Measurements from ENCODE around the gene ZFPM1.

The ZFPM1 gene

DNA sequence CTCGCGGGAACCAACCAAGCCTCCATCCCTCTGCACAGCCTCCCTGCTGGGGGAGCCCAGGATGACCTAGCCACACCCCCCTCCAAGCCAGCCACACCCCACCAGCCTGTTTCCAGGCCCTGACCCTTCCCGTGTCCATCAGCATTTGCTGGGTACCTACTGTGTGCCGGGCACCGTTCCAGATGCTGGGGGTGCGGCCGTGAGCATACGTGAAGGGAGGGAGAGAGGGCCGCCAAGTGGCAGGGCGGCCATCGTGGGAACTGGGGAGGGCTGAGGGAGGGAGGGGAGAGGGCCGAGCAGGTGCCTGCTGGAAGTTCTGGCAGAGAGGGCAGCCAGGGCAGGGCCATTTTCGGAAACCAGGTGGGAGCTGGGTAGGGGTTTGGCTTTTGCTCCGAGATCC lies 23.1 kb downstream of the ZFPM1 start:
- H3K4me3 ChIP-seq (ENCODE audit: low read depth, low read length), result no peak overlapping the region
- TF ChIP-seq, protein P1, sequence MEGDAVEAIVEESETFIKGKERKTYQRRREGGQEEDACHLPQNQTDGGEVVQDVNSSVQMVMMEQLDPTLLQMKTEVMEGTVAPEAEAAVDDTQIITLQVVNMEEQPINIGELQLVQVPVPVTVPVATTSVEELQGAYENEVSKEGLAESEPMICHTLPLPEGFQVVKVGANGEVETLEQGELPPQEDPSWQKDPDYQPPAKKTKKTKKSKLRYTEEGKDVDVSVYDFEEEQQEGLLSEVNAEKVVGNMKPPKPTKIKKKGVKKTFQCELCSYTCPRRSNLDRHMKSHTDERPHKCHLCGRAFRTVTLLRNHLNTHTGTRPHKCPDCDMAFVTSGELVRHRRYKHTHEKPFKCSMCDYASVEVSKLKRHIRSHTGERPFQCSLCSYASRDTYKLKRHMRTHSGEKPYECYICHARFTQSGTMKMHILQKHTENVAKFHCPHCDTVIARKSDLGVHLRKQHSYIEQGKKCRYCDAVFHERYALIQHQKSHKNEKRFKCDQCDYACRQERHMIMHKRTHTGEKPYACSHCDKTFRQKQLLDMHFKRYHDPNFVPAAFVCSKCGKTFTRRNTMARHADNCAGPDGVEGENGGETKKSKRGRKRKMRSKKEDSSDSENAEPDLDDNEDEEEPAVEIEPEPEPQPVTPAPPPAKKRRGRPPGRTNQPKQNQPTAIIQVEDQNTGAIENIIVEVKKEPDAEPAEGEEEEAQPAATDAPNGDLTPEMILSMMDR (IDR thresholded peaks at IDR 0.05; ENCODE audit: control insufficient read depth, extremely low read depth, insufficient read depth), result no peak

GRCh38 chr16:88476817-88477397 lies 23.8 kb downstream of the ZFPM1 start:
- TF ChIP-seq, protein P1 (IDR thresholded peaks at IDR 0.05; ENCODE audit: control insufficient read depth, extremely low read depth, insufficient read depth), result no peak
- DNase-seq (ENCODE audit: low read depth), result no peak

More for the DNA sequence above, 23.1 kb downstream of the ZFPM1 start:
- DNase-seq (ENCODE audit: low read depth), result no peak

GRCh38 chr16:88477631-88478519 lies 24.8 kb downstream of the ZFPM1 start:
- TF ChIP-seq, protein P1 (IDR thresholded peaks at IDR 0.05; ENCODE audit: control insufficient read depth, extremely low read depth, insufficient read depth), result no peak
- H3K4me3 ChIP-seq (ENCODE audit: low read depth, low read length), result no peak overlapping the region
- no peak for DNase-seq (ENCODE audit: low read depth)

More at GRCh38 chr16:88476817-88477397, 23.8 kb downstream of the ZFPM1 start:
- H3K4me3 ChIP-seq (ENCODE audit: low read depth, low read length), result no peak overlapping the region

DNA sequence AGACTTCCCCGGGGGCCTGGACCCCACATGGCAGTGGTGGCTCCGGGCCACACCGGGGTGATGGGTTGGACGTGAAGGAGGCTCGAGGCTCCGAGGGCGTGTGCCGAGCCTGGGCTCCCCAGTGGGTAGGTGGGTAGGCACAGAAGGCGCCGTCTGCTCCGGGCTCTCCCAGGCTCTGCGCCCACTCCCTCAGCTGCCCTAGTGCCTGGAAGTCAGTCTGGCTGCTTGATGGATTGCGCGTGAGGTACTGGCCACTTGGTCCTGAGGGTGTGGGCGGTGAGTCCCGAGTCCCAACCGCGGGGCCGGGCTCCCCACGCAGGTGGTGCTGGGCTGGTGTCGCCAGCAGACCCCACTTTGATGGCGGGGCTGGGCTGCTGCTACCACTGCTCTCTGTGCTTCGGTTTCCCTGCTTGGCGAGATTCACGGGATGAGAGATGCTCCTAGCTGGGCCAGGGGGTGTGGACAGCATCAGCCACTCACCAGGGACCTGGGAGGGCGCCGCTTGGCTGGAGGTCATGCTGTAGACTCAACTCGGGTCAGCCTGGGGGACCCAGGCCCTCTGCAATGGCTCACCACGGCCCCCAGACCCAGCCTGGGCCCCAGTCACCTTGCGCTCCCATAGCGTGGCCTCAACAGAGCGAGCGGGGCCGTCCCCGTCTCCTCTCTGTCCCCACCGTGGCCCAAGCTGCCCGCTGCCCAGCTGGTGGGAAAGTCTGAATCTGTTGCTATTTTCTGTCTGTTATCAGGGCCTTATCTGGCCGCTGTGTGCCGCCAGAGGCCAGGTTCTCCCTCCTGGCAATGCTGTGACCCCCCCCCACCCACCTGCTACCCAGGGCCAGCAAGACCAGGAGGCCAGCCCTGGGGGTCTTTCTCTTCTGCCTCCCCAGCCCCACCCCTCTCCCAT lies 26.1 kb downstream of the ZFPM1 start:
- H3K4me3 ChIP-seq (ENCODE audit: low read depth, low read length), result no peak overlapping the region
- TF ChIP-seq, protein P1 (IDR thresholded peaks at IDR 0.05; ENCODE audit: control insufficient read depth, extremely low read depth, insufficient read depth), result no peak
- DNase-seq (ENCODE audit: low read depth), result no peak

DNA sequence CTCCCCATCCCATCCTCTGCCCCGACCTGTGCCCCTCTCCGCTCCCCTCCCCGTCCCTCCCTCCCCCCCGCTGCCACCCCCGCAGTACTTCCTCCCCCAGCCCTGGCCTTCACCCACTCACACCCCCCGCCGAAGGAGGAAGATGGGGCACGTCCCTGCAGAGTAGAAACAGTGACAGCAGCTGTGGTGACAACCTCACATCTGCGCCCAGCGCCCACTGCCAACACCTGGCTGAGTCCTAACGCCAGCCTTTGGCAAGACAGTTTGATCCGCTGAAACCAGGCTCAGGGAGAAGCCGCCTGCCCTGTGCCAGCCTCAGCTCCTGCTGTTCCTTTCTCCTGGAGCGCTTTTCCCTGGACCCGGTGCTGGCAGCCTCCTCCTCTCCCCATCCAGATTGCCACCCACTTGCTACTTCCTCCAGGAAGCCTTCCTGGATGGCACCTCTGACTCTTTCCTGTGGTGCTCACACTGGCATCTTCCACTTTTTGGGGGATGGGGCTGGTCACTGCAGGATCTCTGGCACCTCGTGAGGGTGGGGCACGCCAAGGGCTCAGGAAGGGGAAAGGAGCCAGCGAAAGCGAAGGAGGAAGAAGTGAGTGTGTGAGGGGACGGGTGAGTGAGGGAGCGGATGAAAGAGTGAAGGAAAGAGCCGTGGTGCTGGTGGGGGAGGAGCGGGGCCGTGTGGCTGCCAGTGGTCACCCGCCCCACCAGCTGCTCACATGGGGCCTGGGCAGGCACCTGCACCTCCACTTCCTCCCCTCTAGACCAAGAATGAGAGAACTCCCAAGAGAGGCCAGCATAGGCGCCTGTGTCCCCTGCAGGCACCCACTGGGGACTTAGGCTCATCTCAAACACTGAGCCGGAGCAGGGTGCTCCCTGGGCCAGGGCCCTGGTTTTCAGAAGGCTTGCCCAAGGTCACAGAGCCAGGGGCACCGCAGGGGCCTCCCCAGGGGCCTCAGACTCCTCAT lies 27.0 kb downstream of the ZFPM1 start:
- TF ChIP-seq, protein P1 (IDR thresholded peaks at IDR 0.05; ENCODE audit: control insufficient read depth, extremely low read depth, insufficient read depth), result no peak
- no peak for DNase-seq (ENCODE audit: low read depth)
- no peak overlapping the region for H3K4me3 ChIP-seq (ENCODE audit: low read depth, low read length)

GRCh38 chr16:88480829-88481228 lies 27.7 kb downstream of the ZFPM1 start:
- no peak for DNase-seq (ENCODE audit: low read depth)
- TF ChIP-seq, protein P1 (IDR thresholded peaks at IDR 0.05; ENCODE audit: control insufficient read depth, extremely low read depth, insufficient read depth), result no peak
- H3K4me3 ChIP-seq (ENCODE audit: low read depth, low read length), result no peak overlapping the region

All from LNCaP clone FGC (cell line).